Measurements from ENCODE around the gene TBX2. TPM values are rescaled to one million over a fixed set of nuclear protein-coding genes. Genes with fewer than 3 reads are reported as not detected.

TBX2 gene
- total and polyA plus RNA-seq, 2 experiments from 2014 or later = 19.6 to 27.5 TPM

DNA sequence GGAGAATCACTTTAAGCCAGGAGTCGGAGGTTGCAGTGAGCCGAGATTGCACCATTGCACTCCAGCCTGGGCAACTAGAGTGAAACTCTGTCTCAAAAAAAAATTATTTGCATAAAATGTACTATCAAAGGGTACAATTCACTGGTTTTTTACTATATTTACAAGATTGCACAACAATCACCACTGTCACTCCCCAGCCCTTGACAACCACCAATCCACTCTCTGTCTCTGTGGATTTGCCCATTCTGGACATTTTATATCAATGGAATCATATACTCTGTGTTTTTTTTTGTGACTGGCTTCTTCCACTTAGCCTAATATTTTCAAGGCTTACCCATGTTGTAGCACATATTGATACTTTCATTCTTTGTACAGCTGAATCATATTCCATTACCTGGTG lies 18.8 kb downstream of the TBX2 start:
- Histone ChIP-seq H3K4me2 (no peak overlapping the region), H3K4me1 (ENCODE audit: insufficient read depth) (peaks cover 8% of the 10 kb centered on the region), H2AFZ (no peak overlapping the region), H3K27ac (no peak overlapping the region), H3K27me3 (no peaks in the 10 kb centered on the region), H3K79me2 (peaks cover 10% of the 10 kb centered on the region), H3K4me3 (no peak overlapping the region), H3K9me2 (replicated peaks; ENCODE audit: insufficient read depth) (no peaks in the 10 kb centered on the region), H4K20me1 (ENCODE audit: insufficient read depth, poor library complexity, severe bottlenecking) (no peaks in the 10 kb centered on the region), H3K36me3 (replicated peaks; ENCODE audit: insufficient read depth, low read depth) (no peaks in the 10 kb centered on the region), H3K9me3 (ENCODE audit: low read depth) (no peaks in the 10 kb centered on the region)
- WGBS (ENCODE audit: low lambda C conversion rate, missing lambda C conversion rate) = 92% methylated on average over 2 of the region's 2 CpGs
- DNase-seq (ENCODE audit: low spot score) = no peak
- TF ChIP-seq EZH2 (IDR thresholded peaks at IDR 0.05; ENCODE audit: borderline replicate concordance) = no peak
- TF ChIP-seq EZH2phosphoT487 (IDR thresholded peaks at IDR 0.05; ENCODE audit: low read depth, severe bottlenecking, unreplicated experiment) = no peak
- TF ChIP-seq, protein P1, sequence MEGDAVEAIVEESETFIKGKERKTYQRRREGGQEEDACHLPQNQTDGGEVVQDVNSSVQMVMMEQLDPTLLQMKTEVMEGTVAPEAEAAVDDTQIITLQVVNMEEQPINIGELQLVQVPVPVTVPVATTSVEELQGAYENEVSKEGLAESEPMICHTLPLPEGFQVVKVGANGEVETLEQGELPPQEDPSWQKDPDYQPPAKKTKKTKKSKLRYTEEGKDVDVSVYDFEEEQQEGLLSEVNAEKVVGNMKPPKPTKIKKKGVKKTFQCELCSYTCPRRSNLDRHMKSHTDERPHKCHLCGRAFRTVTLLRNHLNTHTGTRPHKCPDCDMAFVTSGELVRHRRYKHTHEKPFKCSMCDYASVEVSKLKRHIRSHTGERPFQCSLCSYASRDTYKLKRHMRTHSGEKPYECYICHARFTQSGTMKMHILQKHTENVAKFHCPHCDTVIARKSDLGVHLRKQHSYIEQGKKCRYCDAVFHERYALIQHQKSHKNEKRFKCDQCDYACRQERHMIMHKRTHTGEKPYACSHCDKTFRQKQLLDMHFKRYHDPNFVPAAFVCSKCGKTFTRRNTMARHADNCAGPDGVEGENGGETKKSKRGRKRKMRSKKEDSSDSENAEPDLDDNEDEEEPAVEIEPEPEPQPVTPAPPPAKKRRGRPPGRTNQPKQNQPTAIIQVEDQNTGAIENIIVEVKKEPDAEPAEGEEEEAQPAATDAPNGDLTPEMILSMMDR (IDR thresholded peaks at IDR 0.05; ENCODE audit: poor library complexity) = no peak

DNA sequence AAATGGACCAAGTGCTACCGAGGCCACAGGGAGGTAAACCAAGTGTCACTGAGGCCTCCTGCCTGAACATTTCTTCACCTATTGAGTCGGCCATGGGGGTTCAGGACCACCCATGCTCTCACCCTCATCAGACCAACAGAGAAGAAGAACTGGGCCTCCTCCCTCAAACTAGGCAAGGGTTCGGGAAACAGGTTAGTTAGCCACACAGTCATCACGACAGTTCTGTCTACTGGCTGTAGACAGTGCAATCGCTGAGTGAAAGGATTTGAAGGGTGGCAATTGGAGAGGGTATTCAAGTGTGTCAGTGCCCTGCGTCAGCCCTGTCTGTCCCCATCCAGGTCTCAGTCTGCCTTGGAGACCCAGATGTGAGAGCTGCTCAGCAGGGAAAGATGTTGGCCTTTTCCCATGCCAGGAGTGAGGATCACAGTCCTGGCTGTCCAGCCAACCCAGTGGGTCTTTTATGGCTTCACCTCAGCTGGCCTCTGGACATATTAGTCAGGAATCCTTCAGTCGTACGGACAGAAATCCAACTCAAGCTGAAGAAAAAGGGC lies 19.9 kb downstream of the TBX2 start:
- peaks cover 1% of the 10 kb centered on the region for H3K79me2 ChIP-seq
- TF ChIP-seq, protein P1 (IDR thresholded peaks at IDR 0.05; ENCODE audit: poor library complexity) = no peak
- TF ChIP-seq EZH2 (IDR thresholded peaks at IDR 0.05; ENCODE audit: borderline replicate concordance) (no peak), EZH2phosphoT487 (IDR thresholded peaks at IDR 0.05; ENCODE audit: low read depth, severe bottlenecking, unreplicated experiment) (no peak)
- no peak overlapping the region for H3K4me2 ChIP-seq
- no peak overlapping the region for H3K27ac ChIP-seq
- H3K9me3 ChIP-seq (ENCODE audit: low read depth) = no peaks in the 10 kb centered on the region
- DNase-seq (ENCODE audit: low spot score) = no peak
- no peaks in the 10 kb centered on the region for H3K9me2 ChIP-seq (replicated peaks; ENCODE audit: insufficient read depth)
- 91% methylated on average over 8 of the region's 8 CpGs for WGBS (ENCODE audit: low lambda C conversion rate, missing lambda C conversion rate)
- no peak overlapping the region for H2AFZ ChIP-seq
- H3K36me3 ChIP-seq (replicated peaks; ENCODE audit: insufficient read depth, low read depth) = no peaks in the 10 kb centered on the region
- no peaks in the 10 kb centered on the region for H3K27me3 ChIP-seq
- H3K4me3 ChIP-seq = no peak overlapping the region
- H4K20me1 ChIP-seq (ENCODE audit: insufficient read depth, poor library complexity, severe bottlenecking) = no peaks in the 10 kb centered on the region
- peaks cover 1% of the 10 kb centered on the region for H3K4me1 ChIP-seq (ENCODE audit: insufficient read depth)

DNA sequence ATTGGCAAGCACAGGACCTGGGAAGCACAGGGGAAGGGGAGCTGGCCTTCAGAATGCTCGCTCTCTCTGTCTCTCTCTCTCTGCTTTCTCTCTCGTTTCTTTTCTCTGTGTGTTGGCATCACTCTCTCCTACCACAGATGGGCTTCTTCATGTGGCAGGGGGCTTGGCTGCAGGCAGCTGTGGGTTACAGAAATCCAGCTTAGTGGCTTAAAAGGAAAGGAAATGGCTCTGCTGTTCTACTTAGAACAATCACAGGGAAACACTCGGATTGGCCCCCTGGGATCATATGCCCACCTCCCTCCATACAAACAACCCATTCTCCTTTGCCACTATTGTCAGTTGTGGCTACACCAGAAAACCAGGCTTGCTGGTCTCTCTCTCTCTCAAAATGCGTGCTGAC lies 20.4 kb downstream of the TBX2 start:
- Histone ChIP-seq H3K4me1 (ENCODE audit: insufficient read depth) (no peaks in the 10 kb centered on the region), H2AFZ (no peak overlapping the region), H4K20me1 (ENCODE audit: insufficient read depth, poor library complexity, severe bottlenecking) (no peaks in the 10 kb centered on the region), H3K9me3 (ENCODE audit: low read depth) (no peaks in the 10 kb centered on the region), H3K27ac (no peak overlapping the region), H3K4me3 (no peak overlapping the region), H3K79me2 (no peaks in the 10 kb centered on the region), H3K36me3 (replicated peaks; ENCODE audit: insufficient read depth, low read depth) (no peaks in the 10 kb centered on the region), H3K4me2 (no peak overlapping the region), H3K27me3 (no peaks in the 10 kb centered on the region), H3K9me2 (replicated peaks; ENCODE audit: insufficient read depth) (no peaks in the 10 kb centered on the region)
- no peak for DNase-seq (ENCODE audit: low spot score)
- 75% methylated on average over 4 of the region's 4 CpGs for WGBS (ENCODE audit: low lambda C conversion rate, missing lambda C conversion rate)
- TF ChIP-seq EZH2phosphoT487 (IDR thresholded peaks at IDR 0.05; ENCODE audit: low read depth, severe bottlenecking, unreplicated experiment) (no peak), EZH2 (IDR thresholded peaks at IDR 0.05; ENCODE audit: borderline replicate concordance) (no peak)
- TF ChIP-seq, protein P1 (IDR thresholded peaks at IDR 0.05; ENCODE audit: poor library complexity) = no peak
